HL-60 (cell line): ENCODE measurements around the gene MICOS13.
"Not testable (repeated sequence)": the region's sequence is repeated elsewhere in the genome, so short reads cannot be mapped to it uniquely, and the experiment has no call there.

Experiments
- CTCF ChIP-seq: IDR thresholded peaks from one replicate; pipeline ENCODE4 v1.5.1; 2011; ENCODE audit warnings: low read length, control low read depth, inconsistent platforms; ENCODE audit not compliant: insufficient read depth
- GABPA ChIP-seq: IDR thresholded peaks from 2 replicates; pipeline ENCODE4 v1.6.1; 2012; ENCODE audit warnings: low read depth
- POLR2AphosphoS5 ChIP-seq: IDR thresholded peaks from 2 replicates; pipeline ENCODE4 v1.6.1; 2012; ENCODE audit warnings: low read depth
- SPI1 ChIP-seq: IDR thresholded peaks from 2 replicates; pipeline ENCODE4 v1.6.1; 2012; ENCODE audit warnings: low read depth, mild to moderate bottlenecking, borderline replicate concordance

- TF ChIP-seq CTCF, POLR2AphosphoS5, SPI1, GABPA: not testable (repeated sequence)
Observed at GRCh38 chr19:5702053-5702410, 21.7 kb upstream of the MICOS13 start.
